NT2/D1 (cell line): ENCODE measurements around the gene FMN2.

Experiments used
- SUZ12 ChIP-seq: IDR thresholded peaks from 2 replicates; pipeline ENCODE4 v1.6.1; 2011; ENCODE audit not compliant: insufficient read length, insufficient read depth; ENCODE audit errors: extremely low read depth
- YY1 ChIP-seq: IDR thresholded peaks from 2 replicates; pipeline ENCODE4 v1.6.1; 2011; ENCODE audit not compliant: insufficient read length, insufficient read depth
- ZNF274 ChIP-seq: IDR thresholded peaks from 2 replicates; pipeline ENCODE4 v1.6.1; 2011; ENCODE audit warnings: mild to moderate bottlenecking, low read depth, low read length

- no peak for TF ChIP-seq ZNF274
- no peak for TF ChIP-seq SUZ12
- TF ChIP-seq YY1 = no peak
Observed at GRCh38 chr1:240501115-240501514, 409.4 kb downstream of the FMN2 start.
